PFSK-1 (cell line): ENCODE results near the gene PARD3B.

Source experiments
- POLR2AphosphoS5 ChIP-seq: IDR thresholded peaks from 2 replicates; pipeline ENCODE4 v1.6.1; 2012; ENCODE audit warnings: low read depth, mild to moderate bottlenecking, control low read depth, low read length, moderate library complexity
- SIN3A ChIP-seq: IDR thresholded peaks from 2 replicates; pipeline ENCODE4 v1.6.1; 2012; ENCODE audit warnings: mild to moderate bottlenecking, low read length, moderate library complexity, borderline replicate concordance; ENCODE audit not compliant: insufficient read depth
- TF ChIP-seq, protein P1 (sequence below), 2 experiments: IDR thresholded peaks; 2 replicates each; pipeline versions ENCODE4 v1.6.1 to v1.8.0; 2011 to 2012; ENCODE audit warnings: low read depth in 2 of 2, low read length in 2 of 2, control low read depth in 1 of 2, inconsistent platforms in 1 of 2, mild to moderate bottlenecking in 1 of 2, moderate library complexity in 1 of 2; ENCODE audit not compliant: insufficient read depth in 1 of 2

DNA sequence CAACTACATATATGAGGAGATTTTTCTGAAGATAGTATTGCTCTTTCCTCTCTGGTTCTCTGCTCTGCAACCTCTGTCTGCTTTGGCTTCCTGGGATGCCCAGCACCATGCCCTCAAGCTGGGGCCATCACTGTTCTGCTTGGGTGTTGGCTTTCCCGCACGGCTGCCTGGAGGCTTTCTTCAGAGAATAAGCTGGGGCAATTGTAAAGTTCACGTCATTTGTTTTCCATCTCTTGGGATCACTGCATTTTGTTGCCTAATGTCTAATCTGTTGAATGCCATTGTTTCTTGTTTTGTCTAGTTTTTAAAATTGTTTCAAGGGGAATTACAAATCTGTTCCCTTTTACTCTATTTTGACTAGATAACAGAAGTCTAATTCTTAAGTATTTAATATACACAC is 699.7 kb downstream of the PARD3B start:
- no peak for TF ChIP-seq POLR2AphosphoS5
- TF ChIP-seq, protein P1, sequence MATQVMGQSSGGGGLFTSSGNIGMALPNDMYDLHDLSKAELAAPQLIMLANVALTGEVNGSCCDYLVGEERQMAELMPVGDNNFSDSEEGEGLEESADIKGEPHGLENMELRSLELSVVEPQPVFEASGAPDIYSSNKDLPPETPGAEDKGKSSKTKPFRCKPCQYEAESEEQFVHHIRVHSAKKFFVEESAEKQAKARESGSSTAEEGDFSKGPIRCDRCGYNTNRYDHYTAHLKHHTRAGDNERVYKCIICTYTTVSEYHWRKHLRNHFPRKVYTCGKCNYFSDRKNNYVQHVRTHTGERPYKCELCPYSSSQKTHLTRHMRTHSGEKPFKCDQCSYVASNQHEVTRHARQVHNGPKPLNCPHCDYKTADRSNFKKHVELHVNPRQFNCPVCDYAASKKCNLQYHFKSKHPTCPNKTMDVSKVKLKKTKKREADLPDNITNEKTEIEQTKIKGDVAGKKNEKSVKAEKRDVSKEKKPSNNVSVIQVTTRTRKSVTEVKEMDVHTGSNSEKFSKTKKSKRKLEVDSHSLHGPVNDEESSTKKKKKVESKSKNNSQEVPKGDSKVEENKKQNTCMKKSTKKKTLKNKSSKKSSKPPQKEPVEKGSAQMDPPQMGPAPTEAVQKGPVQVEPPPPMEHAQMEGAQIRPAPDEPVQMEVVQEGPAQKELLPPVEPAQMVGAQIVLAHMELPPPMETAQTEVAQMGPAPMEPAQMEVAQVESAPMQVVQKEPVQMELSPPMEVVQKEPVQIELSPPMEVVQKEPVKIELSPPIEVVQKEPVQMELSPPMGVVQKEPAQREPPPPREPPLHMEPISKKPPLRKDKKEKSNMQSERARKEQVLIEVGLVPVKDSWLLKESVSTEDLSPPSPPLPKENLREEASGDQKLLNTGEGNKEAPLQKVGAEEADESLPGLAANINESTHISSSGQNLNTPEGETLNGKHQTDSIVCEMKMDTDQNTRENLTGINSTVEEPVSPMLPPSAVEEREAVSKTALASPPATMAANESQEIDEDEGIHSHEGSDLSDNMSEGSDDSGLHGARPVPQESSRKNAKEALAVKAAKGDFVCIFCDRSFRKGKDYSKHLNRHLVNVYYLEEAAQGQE (IDR thresholded peaks at IDR 0.05; ENCODE audit: insufficient read depth in 1 of 2, low read depth in 2 of 2, low read length in 2 of 2) = no peak
- TF ChIP-seq SIN3A = no peak
